ENCODE measurements around the gene GCSH.

- TF ChIP-seq SIN3A (IDR thresholded peaks at IDR 0.05; ENCODE audit: borderline replicate concordance, low read depth, low read length) (no peak), RCOR1 (IDR thresholded peaks at IDR 0.05; ENCODE audit: low read length) (no peak), EP300 (IDR thresholded peaks at IDR 0.05; ENCODE audit: borderline replicate concordance in 1 of 2, low read depth in 1 of 2, low read length in 1 of 2) (no peak), POLR2AphosphoS5 (IDR thresholded peaks at IDR 0.05; ENCODE audit: low read depth, low read length) (no peak), FOXM1 (IDR thresholded peaks at IDR 0.05; ENCODE audit: low read depth) (no peak), MAX (IDR thresholded peaks at IDR 0.05; ENCODE audit: low read depth) (no peak)
- TF ChIP-seq, protein P1, sequence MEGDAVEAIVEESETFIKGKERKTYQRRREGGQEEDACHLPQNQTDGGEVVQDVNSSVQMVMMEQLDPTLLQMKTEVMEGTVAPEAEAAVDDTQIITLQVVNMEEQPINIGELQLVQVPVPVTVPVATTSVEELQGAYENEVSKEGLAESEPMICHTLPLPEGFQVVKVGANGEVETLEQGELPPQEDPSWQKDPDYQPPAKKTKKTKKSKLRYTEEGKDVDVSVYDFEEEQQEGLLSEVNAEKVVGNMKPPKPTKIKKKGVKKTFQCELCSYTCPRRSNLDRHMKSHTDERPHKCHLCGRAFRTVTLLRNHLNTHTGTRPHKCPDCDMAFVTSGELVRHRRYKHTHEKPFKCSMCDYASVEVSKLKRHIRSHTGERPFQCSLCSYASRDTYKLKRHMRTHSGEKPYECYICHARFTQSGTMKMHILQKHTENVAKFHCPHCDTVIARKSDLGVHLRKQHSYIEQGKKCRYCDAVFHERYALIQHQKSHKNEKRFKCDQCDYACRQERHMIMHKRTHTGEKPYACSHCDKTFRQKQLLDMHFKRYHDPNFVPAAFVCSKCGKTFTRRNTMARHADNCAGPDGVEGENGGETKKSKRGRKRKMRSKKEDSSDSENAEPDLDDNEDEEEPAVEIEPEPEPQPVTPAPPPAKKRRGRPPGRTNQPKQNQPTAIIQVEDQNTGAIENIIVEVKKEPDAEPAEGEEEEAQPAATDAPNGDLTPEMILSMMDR (IDR thresholded peaks at IDR 0.05) = no peak
These were observed 16.3 kb upstream of the GCSH start for GRCh38 chr16:81112453-81112852.

Measured in SK-N-SH (cell line).